Common myeloid progenitor, CD34-positive (primary cell): ENCODE results near the gene CEP131.

ENCODE experiments used
- CTCF ChIA-PET: fragments of 350-600 bp; sonication (Branson Sonifier 250); formaldehyde crosslinking; loops from one replicate; lab custom pipeline; 2021; ENCODE audit warnings: antibody characterized with exemption; lab: Charles Lee
- POLR2A ChIA-PET: fragments of 350-600 bp; sonication (Branson Sonifier 250); formaldehyde crosslinking; loops from one replicate; lab custom pipeline; 2021; ENCODE audit warnings: antibody characterized with exemption; lab: Charles Lee
- DNase-seq, 3 donors: peaks; one replicate each; pipeline versions ENCODE4 v3.0.0 to v3.0.0-alpha.2; 2013
- H3K27ac ChIP-seq, 2 experiments: 1 replicate in 1 of 2; 2 replicates in 1 of 2; pipeline ENCODE4 v1.7.0; 2013; ENCODE audit warnings: inconsistent platforms in 2 of 2, low read length in 2 of 2, mild to moderate bottlenecking in 2 of 2, low read depth in 1 of 2, moderate library complexity in 1 of 2; ENCODE audit not compliant: severe bottlenecking in 2 of 2, insufficient read depth in 1 of 2, poor library complexity in 1 of 2
- H3K27me3 ChIP-seq, 5 experiments: replicated peaks in 2 of 5; 1 replicate in 3 of 5; 2 replicates in 2 of 5; pipeline versions ENCODE4 v1.6.1 to v1.7.0; 2013; ENCODE audit warnings: low read length in 4 of 5, mild to moderate bottlenecking in 2 of 5, moderate library complexity in 2 of 5, inconsistent platforms in 1 of 5; ENCODE audit not compliant: insufficient read depth in 5 of 5, control insufficient read depth in 4 of 5
- H3K36me3 ChIP-seq, 4 experiments: 1 replicate in 2 of 4; 2 replicates in 2 of 4; pipeline versions ENCODE4 v1.6.1 to v1.7.0; 2013; ENCODE audit warnings: low read length in 3 of 4, control low read depth in 1 of 4, mild to moderate bottlenecking in 1 of 4; ENCODE audit not compliant: control insufficient read depth in 4 of 4, insufficient read depth in 4 of 4
- H3K4me1 ChIP-seq, 4 experiments: 1 replicate in 3 of 4; 2 replicates in 1 of 4; pipeline versions ENCODE4 v1.6.1 to v1.7.1; 2013; ENCODE audit warnings: low read length in 3 of 4, mild to moderate bottlenecking in 3 of 4, control low read depth in 1 of 4, inconsistent platforms in 1 of 4, moderate library complexity in 1 of 4; ENCODE audit not compliant: control insufficient read depth in 4 of 4, insufficient read depth in 4 of 4; ENCODE audit errors: control extremely low read depth in 1 of 4
- H3K4me3 ChIP-seq, 7 experiments: 1 replicate in 4 of 7; 2 replicates in 3 of 7; pipeline versions ENCODE4 v1.5.1 to v1.7.0; 2013; ENCODE audit warnings: mild to moderate bottlenecking in 7 of 7, low read length in 6 of 7, moderate library complexity in 6 of 7, inconsistent platforms in 2 of 7, low read depth in 2 of 7, control low read depth in 1 of 7; ENCODE audit not compliant: insufficient read depth in 4 of 7, control insufficient read depth in 1 of 7; ENCODE audit errors: extremely low read depth in 1 of 7
- H3K9me3 ChIP-seq, 5 experiments: 1 replicate in 4 of 5; 2 replicates in 1 of 5; pipeline versions ENCODE4 v1.6.1 to v1.7.1; 2013; ENCODE audit warnings: low read length in 4 of 5, mild to moderate bottlenecking in 2 of 5, inconsistent platforms in 1 of 5, low read depth in 1 of 5, moderate library complexity in 1 of 5; ENCODE audit not compliant: control insufficient read depth in 4 of 5, insufficient read depth in 2 of 5; ENCODE audit errors: control extremely low read depth in 1 of 5
- WGBS: methylation state at CpG from one replicate; pipeline ENCODE4 v1.1.5; 2013; ENCODE audit not compliant: insufficient coverage; 5-methylcytosine and 5-hydroxymethylcytosine counted together

CEP131 gene

DNA sequence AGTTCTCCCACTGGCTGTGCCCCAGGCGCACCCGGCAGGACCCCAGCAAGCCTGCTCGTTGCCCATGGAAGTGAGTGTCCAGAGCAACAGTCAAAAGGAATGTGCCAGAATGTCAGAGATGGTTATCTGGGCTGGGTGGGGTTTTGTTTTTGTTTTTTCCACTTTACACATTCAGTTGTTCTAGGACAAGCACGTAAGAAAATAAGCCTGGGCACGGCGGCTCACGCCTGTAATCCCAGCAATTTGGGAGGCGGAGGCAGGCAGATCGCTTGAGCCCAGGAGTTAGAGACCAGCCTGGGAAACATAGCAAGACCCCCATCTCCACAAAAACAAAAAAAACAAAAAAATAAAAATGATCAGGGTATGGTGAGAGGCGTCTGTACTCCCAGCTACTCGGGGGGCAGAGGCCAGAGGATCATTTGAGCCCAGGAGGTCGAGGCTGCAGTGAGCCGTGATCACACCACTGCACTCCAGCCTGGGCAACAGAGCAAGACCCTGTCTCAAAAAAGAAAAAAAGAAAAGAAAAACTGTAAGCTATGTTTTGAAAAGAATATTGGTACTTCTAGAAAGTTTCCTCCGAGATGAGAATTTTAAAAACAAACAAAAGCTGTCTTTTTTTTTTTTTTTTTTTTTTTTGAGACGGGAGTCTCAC, 24.7 kb upstream of the CEP131 start:
- Histone ChIP-seq H3K4me3 (no peak overlapping the region), H3K27me3 (no peaks in the 10 kb centered on the region), H3K27ac (no peak overlapping the region), H3K36me3 (peaks cover 2 to 50% (median 40%) of the 10 kb centered on the region in 4 experiments), H3K9me3 (no peaks in the 10 kb centered on the region), H3K4me1 (peaks cover 0 to 7% (median 3%) of the 10 kb centered on the region in 4 experiments)
- 97% methylated on average over 5 of the region's 15 CpGs for WGBS
- DNase-seq = no peak
- ChIA-PET CTCF (interaction anchor here (0.6 to 1.1 kb wide), 3 partner anchors 66 to 104 kb away, joined by 3 to 5 read pairs (median 3); no protein-coding TSS in a partner anchor), POLR2A (no interaction called here)

- ChIA-PET POLR2A (no interaction called here), CTCF (interaction anchor here (0.6 to 1.1 kb wide), 2 partner anchors 69 to 104 kb away, joined by 3 to 5 read pairs; no protein-coding TSS in a partner anchor)
- Histone ChIP-seq H3K27me3 (no peaks in the 10 kb centered on the region), H3K4me1 (peaks cover 0 to 14% (median 8%) of the 10 kb centered on the region in 4 experiments), H3K27ac (no peak overlapping the region), H3K4me3 (no peak overlapping the region), H3K9me3 (no peaks in the 10 kb centered on the region), H3K36me3 (peaks cover 2 to 44% (median 33%) of the 10 kb centered on the region in 4 experiments)
- WGBS = 96% methylated on average over 28 of the region's 28 CpGs
- DNase-seq = no peak
Observed at GRCh38 chr17:81246679-81247338, 24.0 kb upstream of the CEP131 start.

GRCh38 chr17:81246343-81246670, 23.5 kb upstream of the CEP131 start:
- H3K27me3 ChIP-seq = no peaks in the 10 kb centered on the region
- no peak overlapping the region for H3K27ac ChIP-seq
- POLR2A ChIA-PET = no interaction called here
- no peaks in the 10 kb centered on the region for H3K9me3 ChIP-seq
- CTCF ChIA-PET = interaction anchor here (1.0 kb wide), 1 partner anchor 104 kb away, joined by 3 read pairs; no protein-coding TSS in a partner anchor
- peaks cover 0 to 18% (median 11%) of the 10 kb centered on the region in 4 experiments for H3K4me1 ChIP-seq
- no peak overlapping the region for H3K4me3 ChIP-seq
- no peak for DNase-seq
- WGBS = 94% methylated on average over 10 of the region's 10 CpGs
- peaks cover 2 to 43% (median 31%) of the 10 kb centered on the region in 4 experiments for H3K36me3 ChIP-seq

GRCh38 chr17:81245665-81246342, 23.0 kb upstream of the CEP131 start:
- Histone ChIP-seq H3K27ac (no peak overlapping the region), H3K9me3 (no peaks in the 10 kb centered on the region), H3K4me3 (no peak overlapping the region), H3K27me3 (no peaks in the 10 kb centered on the region), H3K4me1 (peaks cover 0 to 20% (median 12%) of the 10 kb centered on the region in 4 experiments), H3K36me3 (peaks cover 2 to 43% (median 28%) of the 10 kb centered on the region in 4 experiments)
- POLR2A ChIA-PET = no interaction called here
- no peak for DNase-seq
- CTCF ChIA-PET = interaction anchor here (1.0 to 1.3 kb wide), 4 partner anchors 15 to 104 kb away, joined by 3 read pairs; no protein-coding TSS in a partner anchor
- 95% methylated on average over 36 of the region's 37 CpGs for WGBS

- CTCF ChIA-PET = interaction anchor here (1.0 to 1.3 kb wide), 5 partner anchors 14 to 103 kb away, joined by 3 read pairs; no protein-coding TSS in a partner anchor
- Histone ChIP-seq H3K4me1 (peaks cover 2 to 26% (median 18%) of the 10 kb centered on the region in 4 experiments), H3K27ac (no peak overlapping the region), H3K36me3 (peaks cover 0 to 39% (median 25%) of the 10 kb centered on the region in 4 experiments), H3K4me3 (no peak overlapping the region), H3K9me3 (no peaks in the 10 kb centered on the region), H3K27me3 (no peaks in the 10 kb centered on the region)
- POLR2A ChIA-PET = no interaction called here
- 97% methylated on average over 25 of the region's 25 CpGs for WGBS
- no peak for DNase-seq
Observed at GRCh38 chr17:81245024-81245664, 22.4 kb upstream of the CEP131 start.

DNA sequence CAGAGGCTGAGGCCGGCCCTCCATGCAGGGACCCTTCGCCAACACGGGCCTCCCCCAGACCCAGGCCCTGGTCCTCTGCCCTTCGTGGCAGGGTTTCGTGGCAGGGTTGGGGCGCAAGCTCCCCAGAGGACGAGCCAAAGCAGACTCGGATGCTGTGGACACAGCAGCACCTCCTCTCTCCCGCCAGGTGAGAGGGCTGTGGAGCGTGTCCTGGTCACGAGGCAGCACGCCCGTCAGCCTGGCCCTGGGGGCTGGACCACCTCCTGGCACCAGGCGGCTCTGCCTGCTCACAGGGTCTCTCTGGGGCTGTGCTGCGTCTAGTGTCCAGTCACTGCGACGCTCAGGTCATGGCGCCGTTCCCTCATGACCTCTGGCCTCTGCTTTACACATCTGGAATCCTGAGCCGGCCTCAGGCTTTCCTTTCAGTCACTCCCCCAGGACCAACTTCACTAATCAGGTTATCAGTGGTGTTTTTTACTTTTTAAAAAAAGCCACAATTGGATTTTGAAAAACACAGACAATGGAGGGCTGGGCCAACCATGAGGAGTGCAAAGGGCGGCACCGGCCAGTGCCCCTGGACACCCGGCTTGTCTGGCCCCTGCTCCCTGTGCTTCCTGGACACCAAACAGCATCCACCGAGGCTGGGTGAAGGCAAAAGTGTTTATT, 21.7 kb upstream of the CEP131 start:
- ChIA-PET POLR2A (no interaction called here), CTCF (interaction anchor here (1.0 to 1.3 kb wide), 4 partner anchors 14 to 102 kb away, joined by 3 read pairs; no protein-coding TSS in a partner anchor)
- no peak overlapping the region for H3K27ac ChIP-seq
- WGBS = 91% methylated on average over 21 of the region's 24 CpGs
- H3K9me3 ChIP-seq = no peaks in the 10 kb centered on the region
- DNase-seq = no peak
- peaks cover 2 to 33% (median 24%) of the 10 kb centered on the region in 4 experiments for H3K4me1 ChIP-seq
- H3K27me3 ChIP-seq = no peaks in the 10 kb centered on the region
- peaks cover 0 to 35% (median 19%) of the 10 kb centered on the region in 4 experiments for H3K36me3 ChIP-seq
- H3K4me3 ChIP-seq = no peak overlapping the region
